Measurements from ENCODE around the gene RANBP17. TPM values are rescaled to one million over a fixed set of nuclear protein-coding genes. Genes with fewer than 3 reads are reported as not detected.
A peak's percentile ranks its signal among the peaks of the same experiment; 100 is the strongest.
"Not testable (repeated sequence)": the region's sequence is repeated elsewhere in the genome, so short reads cannot be mapped to it uniquely, and the experiment has no call there.

The RANBP17 gene
- total and polyA plus RNA-seq, 4 experiments from 2014 or later = not detected

DNA sequence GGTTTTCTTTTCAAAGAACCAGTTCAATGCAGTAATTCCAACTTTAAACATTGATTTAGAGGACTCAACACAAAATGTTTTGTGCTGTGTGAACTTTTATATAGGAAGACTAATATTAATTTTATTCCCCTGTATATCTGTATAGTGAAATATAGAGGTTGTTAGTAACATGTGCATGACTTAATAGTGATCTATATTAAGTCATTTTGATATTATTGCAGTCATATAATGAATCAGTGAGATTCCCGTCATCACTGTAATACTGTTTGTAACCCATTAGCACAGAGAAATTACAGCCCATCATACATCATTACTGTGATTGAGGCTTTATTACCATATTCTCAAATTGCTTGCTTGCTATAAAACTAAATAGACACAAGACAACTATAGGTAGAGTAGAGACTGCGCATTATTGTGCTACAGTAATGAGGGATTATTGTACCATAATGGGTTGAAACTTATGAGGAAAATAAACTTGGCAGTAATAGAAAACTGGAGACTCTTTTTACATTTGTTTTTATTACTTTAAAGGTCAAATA, 170.7 kb downstream of the RANBP17 start:
- POLR2A ChIA-PET (ENCODE audit: partially characterized antibody) = no interaction called here
- no peak for DNase-seq
- Mint-ChIP-seq H3K27me3 (peaks cover 0 to 2% of the 10 kb centered on the region in 2 donors), H3K36me3 (no peaks in the 10 kb centered on the region), H3K4me1 (no peaks in the 10 kb centered on the region), H3K4me3 (no peak overlapping the region), H3K9me3 (peaks cover 0 to 2% (median 0%) of the 10 kb centered on the region in 8 donors), H3K27ac (no peak overlapping the region)
- Histone ChIP-seq H3K27ac (ENCODE audit: low read depth, low read length) (no peak overlapping the region), H3K36me3 (ENCODE audit: insufficient read depth, low read length) (no peaks in the 10 kb centered on the region), H3K4me1 (ENCODE audit: insufficient read depth, low read length) (no peaks in the 10 kb centered on the region), H3K27me3 (ENCODE audit: insufficient read depth, low read length) (no peaks in the 10 kb centered on the region), H3K9me3 (ENCODE audit: control insufficient read depth in 1 of 2, low read length in 2 of 2) (no peaks in the 10 kb centered on the region), H3K4me3 (ENCODE audit: low read length in 2 of 2) (no peak overlapping the region)
- CTCF ChIA-PET (ENCODE audit: partially characterized antibody) = no interaction called here
- intact Hi-C loops (cut with micrococcal nuclease) = no loop called here

DNA sequence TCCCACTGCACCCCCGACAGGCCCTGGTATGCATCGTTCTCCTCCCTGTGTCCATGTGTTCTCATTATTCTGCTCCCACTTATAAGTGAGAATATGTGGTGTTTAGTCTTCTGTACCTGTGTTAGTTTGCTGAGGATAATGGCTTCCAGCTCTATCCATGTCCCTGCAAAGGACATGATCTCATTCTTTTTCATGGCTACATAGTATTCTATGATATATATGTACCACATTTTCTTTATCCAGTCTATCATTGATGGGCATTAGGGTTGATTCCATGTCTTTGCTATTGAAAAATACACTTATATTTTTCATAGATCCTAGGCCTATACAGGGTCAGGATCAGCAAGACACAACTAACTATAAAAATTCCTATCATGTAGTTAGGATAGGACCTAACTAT, 180.1 kb downstream of the RANBP17 start:
- DNase-seq; H3K4me1 ChIP-seq (ENCODE audit: insufficient read depth, low read length); H3K4me3 Mint-ChIP-seq; CTCF ChIA-PET (ENCODE audit: partially characterized antibody); H3K27me3 Mint-ChIP-seq; H3K9me3 Mint-ChIP-seq; H3K27ac Mint-ChIP-seq; H3K9me3 ChIP-seq (ENCODE audit: control insufficient read depth in 1 of 2, low read length in 2 of 2); H3K4me3 ChIP-seq (ENCODE audit: low read length in 2 of 2); POLR2A ChIA-PET (ENCODE audit: partially characterized antibody); H3K36me3 Mint-ChIP-seq; H3K27ac ChIP-seq (ENCODE audit: low read depth, low read length); H3K4me1 Mint-ChIP-seq; H3K36me3 ChIP-seq (ENCODE audit: insufficient read depth, low read length); intact Hi-C loops (cut with micrococcal nuclease); H3K27me3 ChIP-seq (ENCODE audit: insufficient read depth, low read length): not testable (repeated sequence)

DNA sequence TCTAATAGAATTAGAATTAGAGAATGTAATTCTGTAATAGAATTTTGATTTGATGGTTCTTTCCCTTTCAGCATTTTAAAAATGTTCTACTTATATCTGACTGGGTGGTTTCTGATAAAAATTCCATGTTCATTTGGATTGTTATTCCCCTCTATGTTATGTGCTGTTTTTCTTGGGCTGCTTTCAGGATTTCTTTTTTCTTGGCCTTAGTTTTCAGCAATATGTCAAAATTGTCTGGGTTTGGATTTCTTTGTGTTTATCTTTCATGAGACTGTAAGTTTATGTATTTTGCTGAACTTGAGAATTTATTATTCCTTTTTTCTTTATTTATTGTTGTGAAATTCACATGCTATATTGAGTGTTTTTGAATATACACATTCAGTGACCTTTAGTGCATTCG, 189.1 kb downstream of the RANBP17 start:
- Mint-ChIP-seq H3K27ac (no peak overlapping the region), H3K9me3 (peaks cover 0 to 11% (median 10%) of the 10 kb centered on the region in 8 donors), H3K4me3 (no peak overlapping the region), H3K4me1 (no peaks in the 10 kb centered on the region), H3K36me3 (no peaks in the 10 kb centered on the region), H3K27me3 (no peaks in the 10 kb centered on the region)
- H3K9me3 ChIP-seq (ENCODE audit: control insufficient read depth in 1 of 2, low read length in 2 of 2) = no peaks in the 10 kb centered on the region
- H3K36me3 ChIP-seq (ENCODE audit: insufficient read depth, low read length) = no peaks in the 10 kb centered on the region
- H3K4me3 ChIP-seq (ENCODE audit: low read length in 2 of 2) = no peak overlapping the region
- intact Hi-C loops (cut with micrococcal nuclease) = no loop called here
- no peaks in the 10 kb centered on the region for H3K4me1 ChIP-seq (ENCODE audit: insufficient read depth, low read length)
- no peak for DNase-seq
- no peak overlapping the region for H3K27ac ChIP-seq (ENCODE audit: low read depth, low read length)
- POLR2A ChIA-PET (ENCODE audit: partially characterized antibody) = no interaction called here
- CTCF ChIA-PET (ENCODE audit: partially characterized antibody) = no interaction called here
- H3K27me3 ChIP-seq (ENCODE audit: insufficient read depth, low read length) = no peaks in the 10 kb centered on the region

DNA sequence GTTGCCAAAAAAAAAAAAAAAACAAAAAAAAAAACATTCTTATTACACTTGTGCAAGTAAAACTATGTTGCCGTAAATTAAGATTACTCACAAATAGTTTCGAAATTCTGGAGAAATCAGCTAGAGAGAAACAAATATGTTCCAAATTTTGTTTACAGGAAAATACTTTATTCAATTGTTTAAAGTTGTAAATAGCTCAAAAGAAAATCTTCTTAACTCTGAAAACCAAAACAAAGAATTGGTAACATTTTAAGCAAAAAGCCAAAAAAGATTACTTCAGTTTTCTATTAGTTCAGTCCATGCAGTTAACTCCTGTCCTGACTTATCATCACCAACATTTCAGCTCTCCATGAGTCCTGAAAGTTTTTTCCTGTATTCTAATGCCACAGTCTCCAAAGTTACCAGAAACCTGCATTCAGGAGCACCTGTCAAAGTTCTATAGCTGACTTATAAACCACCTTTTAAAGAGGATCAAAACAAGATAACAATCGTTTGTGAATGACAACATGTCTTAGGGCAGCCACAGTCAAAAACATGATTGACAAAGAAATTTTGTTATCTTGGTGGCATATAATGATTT, 194.1 kb downstream of the RANBP17 start:
- DNase-seq = no peak
- intact Hi-C loops (cut with micrococcal nuclease) = no loop called here

DNA sequence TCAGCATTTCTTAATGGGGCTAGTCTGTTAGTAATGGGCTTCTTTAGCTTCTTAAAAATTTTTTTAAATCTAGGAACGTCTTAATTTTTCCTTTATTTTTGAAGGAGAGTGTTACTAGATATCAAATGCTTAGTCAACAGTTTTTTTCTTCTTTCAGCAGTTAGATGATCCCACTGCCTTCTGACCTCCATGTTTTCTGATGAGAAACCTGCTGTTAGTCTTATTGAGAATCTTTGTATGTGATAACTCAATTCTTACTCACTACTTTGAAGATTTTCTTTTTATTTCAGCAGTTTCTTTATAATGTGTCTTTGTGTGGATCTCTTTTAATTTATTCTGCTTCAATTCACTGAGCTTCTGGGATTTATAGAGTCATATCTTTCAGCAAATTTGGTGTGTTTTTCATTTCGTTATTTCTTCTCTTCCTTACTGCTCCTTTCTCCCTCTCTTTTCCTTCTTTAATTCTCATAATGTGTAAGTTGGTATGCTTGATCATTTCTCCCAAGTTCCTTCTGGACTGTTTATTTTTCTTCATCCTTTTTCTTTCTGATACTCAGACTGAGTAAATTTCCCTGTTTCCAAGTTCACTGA, 205.8 kb downstream of the RANBP17 start:
- Mint-ChIP-seq H3K4me1 (no peaks in the 10 kb centered on the region), H3K27ac (no peak overlapping the region), H3K27me3 (no peaks in the 10 kb centered on the region), H3K9me3 (peaks cover 2 to 51% (median 37%) of the 10 kb centered on the region in 8 donors), H3K4me3 (peak overlapping the region in 1 of 8 donors; percentile 26), H3K36me3 (peaks cover 0 to 13% of the 10 kb centered on the region in 2 donors)
- no peaks in the 10 kb centered on the region for H3K4me1 ChIP-seq (ENCODE audit: insufficient read depth, low read length)
- no peaks in the 10 kb centered on the region for H3K36me3 ChIP-seq (ENCODE audit: insufficient read depth, low read length)
- H3K9me3 ChIP-seq (ENCODE audit: control insufficient read depth in 1 of 2, low read length in 2 of 2) = peaks cover 0 to 7% of the 10 kb centered on the region in 2 donors
- POLR2A ChIA-PET (ENCODE audit: partially characterized antibody) = no interaction called here
- no peak for DNase-seq
- no peak overlapping the region for H3K4me3 ChIP-seq (ENCODE audit: low read length in 2 of 2)
- no peak overlapping the region for H3K27ac ChIP-seq (ENCODE audit: low read depth, low read length)
- intact Hi-C loops (cut with micrococcal nuclease) = no loop called here
- H3K27me3 ChIP-seq (ENCODE audit: insufficient read depth, low read length) = no peaks in the 10 kb centered on the region
- CTCF ChIA-PET (ENCODE audit: partially characterized antibody) = no interaction called here

More for the DNA sequence above, 194.1 kb downstream of the RANBP17 start:
- no peak overlapping the region for H3K4me3 ChIP-seq (ENCODE audit: low read length in 2 of 2)
- Mint-ChIP-seq H3K27ac (no peak overlapping the region), H3K36me3 (no peaks in the 10 kb centered on the region), H3K9me3 (peaks cover 0 to 26% (median 17%) of the 10 kb centered on the region in 8 donors), H3K27me3 (no peaks in the 10 kb centered on the region), H3K4me3 (no peak overlapping the region), H3K4me1 (no peaks in the 10 kb centered on the region)
- no peak overlapping the region for H3K27ac ChIP-seq (ENCODE audit: low read depth, low read length)
- no peaks in the 10 kb centered on the region for H3K4me1 ChIP-seq (ENCODE audit: insufficient read depth, low read length)
- POLR2A ChIA-PET (ENCODE audit: partially characterized antibody) = no interaction called here
- no peaks in the 10 kb centered on the region for H3K27me3 ChIP-seq (ENCODE audit: insufficient read depth, low read length)
- CTCF ChIA-PET (ENCODE audit: partially characterized antibody) = no interaction called here
- no peaks in the 10 kb centered on the region for H3K36me3 ChIP-seq (ENCODE audit: insufficient read depth, low read length)
- H3K9me3 ChIP-seq (ENCODE audit: control insufficient read depth in 1 of 2, low read length in 2 of 2) = no peaks in the 10 kb centered on the region

DNA sequence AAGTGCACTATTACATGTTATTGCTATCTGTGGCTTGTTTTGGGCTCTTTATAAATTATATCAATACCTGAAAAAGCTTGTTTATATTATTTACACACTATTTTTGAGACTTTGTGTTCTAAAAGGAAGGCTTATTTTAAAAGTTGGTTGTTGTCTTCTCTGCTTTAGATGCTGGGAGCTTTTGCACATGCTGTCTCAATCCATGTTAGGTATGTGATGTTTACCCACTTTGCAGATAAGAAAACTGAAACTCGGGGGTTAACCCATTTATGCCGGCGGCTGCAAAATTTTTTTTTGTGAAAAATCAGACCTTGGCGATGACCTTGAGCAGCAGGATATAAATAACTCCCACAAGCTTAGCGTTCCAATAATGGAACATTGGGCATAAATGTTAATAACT, 212.9 kb downstream of the RANBP17 start:
- Histone ChIP-seq H3K4me3 (ENCODE audit: low read length in 2 of 2) (no peak overlapping the region), H3K27me3 (ENCODE audit: insufficient read depth, low read length) (no peaks in the 10 kb centered on the region), H3K27ac (ENCODE audit: low read depth, low read length) (no peak overlapping the region), H3K9me3 (ENCODE audit: control insufficient read depth in 1 of 2, low read length in 2 of 2) (no peaks in the 10 kb centered on the region), H3K4me1 (ENCODE audit: insufficient read depth, low read length) (no peaks in the 10 kb centered on the region), H3K36me3 (ENCODE audit: insufficient read depth, low read length) (no peaks in the 10 kb centered on the region)
- Mint-ChIP-seq H3K4me3 (no peak overlapping the region), H3K4me1 (no peaks in the 10 kb centered on the region), H3K27me3 (no peaks in the 10 kb centered on the region), H3K9me3 (peaks cover 0 to 10% (median 3%) of the 10 kb centered on the region in 8 donors), H3K36me3 (no peaks in the 10 kb centered on the region), H3K27ac (no peak overlapping the region)
- ChIA-PET CTCF (ENCODE audit: partially characterized antibody) (no interaction called here), POLR2A (ENCODE audit: partially characterized antibody) (no interaction called here)
- intact Hi-C loops (cut with micrococcal nuclease) = no loop called here
- no peak for DNase-seq

DNA sequence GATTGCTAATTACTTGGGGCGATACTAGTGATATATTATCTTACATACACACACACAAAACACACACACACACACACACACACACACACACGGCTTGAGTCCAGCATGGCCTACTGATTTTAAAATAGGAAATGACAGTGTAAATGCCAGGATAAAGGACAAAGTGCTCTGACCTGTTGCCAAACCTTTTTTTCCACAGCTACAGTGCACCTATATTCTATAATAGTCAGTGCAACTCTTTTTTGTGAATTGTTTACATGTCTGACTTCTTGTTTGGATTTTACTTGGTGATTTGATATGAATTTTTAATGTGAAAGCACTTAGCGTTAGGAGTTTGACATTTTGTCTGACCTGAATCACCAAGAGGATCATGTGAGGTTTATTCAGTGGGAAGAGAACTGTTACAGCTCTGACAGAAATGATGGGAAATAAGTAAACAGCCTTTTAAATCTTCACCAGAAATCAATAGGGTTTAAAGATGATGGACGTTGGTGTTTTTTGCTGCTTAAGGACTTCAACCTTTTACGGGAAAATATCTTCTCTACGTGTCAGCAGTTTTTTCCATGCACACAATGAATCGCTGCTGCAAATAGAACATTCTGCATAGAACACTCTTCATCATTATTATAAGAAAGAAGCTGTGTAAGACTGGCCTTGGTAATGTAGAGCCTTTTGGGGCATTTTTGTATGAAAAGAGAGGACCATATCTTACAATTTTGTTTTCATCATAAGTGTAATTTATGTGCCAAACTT, 218.5 kb downstream of the RANBP17 start:
- H3K27ac Mint-ChIP-seq = no peak overlapping the region
- no peaks in the 10 kb centered on the region for H3K36me3 ChIP-seq (ENCODE audit: insufficient read depth, low read length)
- DNase-seq = no peak
- CTCF ChIA-PET (ENCODE audit: partially characterized antibody) = no interaction called here
- no peaks in the 10 kb centered on the region for H3K4me1 ChIP-seq (ENCODE audit: insufficient read depth, low read length)
- POLR2A ChIA-PET (ENCODE audit: partially characterized antibody) = no interaction called here
- H3K4me1 Mint-ChIP-seq = no peaks in the 10 kb centered on the region
- intact Hi-C loops (cut with micrococcal nuclease) = no loop called here
- H3K4me3 Mint-ChIP-seq = no peak overlapping the region
- H3K9me3 ChIP-seq (ENCODE audit: control insufficient read depth in 1 of 2, low read length in 2 of 2) = no peaks in the 10 kb centered on the region
- H3K9me3 Mint-ChIP-seq = peaks cover 0 to 4% (median 2%) of the 10 kb centered on the region in 8 donors
- no peaks in the 10 kb centered on the region for H3K36me3 Mint-ChIP-seq
- no peaks in the 10 kb centered on the region for H3K27me3 Mint-ChIP-seq
- H3K27me3 ChIP-seq (ENCODE audit: insufficient read depth, low read length) = no peaks in the 10 kb centered on the region
- no peak overlapping the region for H3K4me3 ChIP-seq (ENCODE audit: low read length in 2 of 2)
- H3K27ac ChIP-seq (ENCODE audit: low read depth, low read length) = no peak overlapping the region
